ENCODE results near the gene CAPG.

DNA sequence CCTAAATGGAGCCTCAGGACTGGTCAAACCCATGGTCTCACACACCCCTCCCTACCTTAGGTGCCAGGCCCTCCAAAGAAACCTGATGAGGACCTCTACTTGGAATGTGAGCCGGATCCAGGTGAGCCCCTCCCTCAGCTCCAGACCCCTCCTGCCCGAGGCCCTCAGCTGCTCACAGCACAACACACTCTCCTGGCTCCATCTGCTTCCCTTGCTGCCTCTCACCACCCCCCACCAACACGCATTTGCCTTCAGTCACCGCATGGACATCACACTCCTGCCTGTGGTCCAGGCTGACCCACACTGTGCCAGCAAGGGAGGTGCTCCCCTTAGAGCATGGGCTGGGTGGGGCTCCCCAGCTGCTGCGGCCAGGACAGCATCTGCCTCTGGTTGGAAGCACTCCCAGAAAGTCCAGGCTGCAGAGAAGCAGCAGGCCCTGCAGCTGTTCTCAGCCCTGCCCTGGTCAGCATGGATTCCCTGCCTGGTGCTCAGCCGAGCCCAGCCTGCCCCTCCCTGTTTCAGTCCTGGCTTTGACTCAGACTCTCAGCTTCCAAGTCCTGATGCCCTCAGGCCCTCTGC, 23.4 kb upstream of the CAPG start:
- TF ChIP-seq, protein P1, sequence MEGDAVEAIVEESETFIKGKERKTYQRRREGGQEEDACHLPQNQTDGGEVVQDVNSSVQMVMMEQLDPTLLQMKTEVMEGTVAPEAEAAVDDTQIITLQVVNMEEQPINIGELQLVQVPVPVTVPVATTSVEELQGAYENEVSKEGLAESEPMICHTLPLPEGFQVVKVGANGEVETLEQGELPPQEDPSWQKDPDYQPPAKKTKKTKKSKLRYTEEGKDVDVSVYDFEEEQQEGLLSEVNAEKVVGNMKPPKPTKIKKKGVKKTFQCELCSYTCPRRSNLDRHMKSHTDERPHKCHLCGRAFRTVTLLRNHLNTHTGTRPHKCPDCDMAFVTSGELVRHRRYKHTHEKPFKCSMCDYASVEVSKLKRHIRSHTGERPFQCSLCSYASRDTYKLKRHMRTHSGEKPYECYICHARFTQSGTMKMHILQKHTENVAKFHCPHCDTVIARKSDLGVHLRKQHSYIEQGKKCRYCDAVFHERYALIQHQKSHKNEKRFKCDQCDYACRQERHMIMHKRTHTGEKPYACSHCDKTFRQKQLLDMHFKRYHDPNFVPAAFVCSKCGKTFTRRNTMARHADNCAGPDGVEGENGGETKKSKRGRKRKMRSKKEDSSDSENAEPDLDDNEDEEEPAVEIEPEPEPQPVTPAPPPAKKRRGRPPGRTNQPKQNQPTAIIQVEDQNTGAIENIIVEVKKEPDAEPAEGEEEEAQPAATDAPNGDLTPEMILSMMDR (tag by site-specific recombination; IDR thresholded peaks at IDR 0.05) = no peak
- TF ChIP-seq ZNF366 (tag by site-specific recombination; conservative IDR thresholded peaks at IDR 0.05) = no peak
- TF ChIP-seq, protein P2, sequence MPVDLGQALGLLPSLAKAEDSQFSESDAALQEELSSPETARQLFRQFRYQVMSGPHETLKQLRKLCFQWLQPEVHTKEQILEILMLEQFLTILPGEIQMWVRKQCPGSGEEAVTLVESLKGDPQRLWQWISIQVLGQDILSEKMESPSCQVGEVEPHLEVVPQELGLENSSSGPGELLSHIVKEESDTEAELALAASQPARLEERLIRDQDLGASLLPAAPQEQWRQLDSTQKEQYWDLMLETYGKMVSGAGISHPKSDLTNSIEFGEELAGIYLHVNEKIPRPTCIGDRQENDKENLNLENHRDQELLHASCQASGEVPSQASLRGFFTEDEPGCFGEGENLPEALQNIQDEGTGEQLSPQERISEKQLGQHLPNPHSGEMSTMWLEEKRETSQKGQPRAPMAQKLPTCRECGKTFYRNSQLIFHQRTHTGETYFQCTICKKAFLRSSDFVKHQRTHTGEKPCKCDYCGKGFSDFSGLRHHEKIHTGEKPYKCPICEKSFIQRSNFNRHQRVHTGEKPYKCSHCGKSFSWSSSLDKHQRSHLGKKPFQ (tag by site-specific recombination; IDR thresholded peaks at IDR 0.05) = no peak
- TF ChIP-seq ZNF221 (tag by site-specific recombination; IDR thresholded peaks at IDR 0.05; ENCODE audit: borderline replicate concordance) = no peak
- TF ChIP-seq ZNF146 (tag by site-specific recombination; IDR thresholded peaks at IDR 0.05) = no peak
- TF ChIP-seq, protein P3, sequence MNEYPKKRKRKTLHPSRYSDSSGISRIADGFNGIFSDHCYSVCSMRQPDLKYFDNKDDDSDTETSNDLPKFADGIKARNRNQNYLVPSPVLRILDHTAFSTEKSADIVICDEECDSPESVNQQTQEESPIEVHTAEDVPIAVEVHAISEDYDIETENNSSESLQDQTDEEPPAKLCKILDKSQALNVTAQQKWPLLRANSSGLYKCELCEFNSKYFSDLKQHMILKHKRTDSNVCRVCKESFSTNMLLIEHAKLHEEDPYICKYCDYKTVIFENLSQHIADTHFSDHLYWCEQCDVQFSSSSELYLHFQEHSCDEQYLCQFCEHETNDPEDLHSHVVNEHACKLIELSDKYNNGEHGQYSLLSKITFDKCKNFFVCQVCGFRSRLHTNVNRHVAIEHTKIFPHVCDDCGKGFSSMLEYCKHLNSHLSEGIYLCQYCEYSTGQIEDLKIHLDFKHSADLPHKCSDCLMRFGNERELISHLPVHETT (tag by site-specific recombination; IDR thresholded peaks at IDR 0.05) = no peak
- TF ChIP-seq, protein P4, sequence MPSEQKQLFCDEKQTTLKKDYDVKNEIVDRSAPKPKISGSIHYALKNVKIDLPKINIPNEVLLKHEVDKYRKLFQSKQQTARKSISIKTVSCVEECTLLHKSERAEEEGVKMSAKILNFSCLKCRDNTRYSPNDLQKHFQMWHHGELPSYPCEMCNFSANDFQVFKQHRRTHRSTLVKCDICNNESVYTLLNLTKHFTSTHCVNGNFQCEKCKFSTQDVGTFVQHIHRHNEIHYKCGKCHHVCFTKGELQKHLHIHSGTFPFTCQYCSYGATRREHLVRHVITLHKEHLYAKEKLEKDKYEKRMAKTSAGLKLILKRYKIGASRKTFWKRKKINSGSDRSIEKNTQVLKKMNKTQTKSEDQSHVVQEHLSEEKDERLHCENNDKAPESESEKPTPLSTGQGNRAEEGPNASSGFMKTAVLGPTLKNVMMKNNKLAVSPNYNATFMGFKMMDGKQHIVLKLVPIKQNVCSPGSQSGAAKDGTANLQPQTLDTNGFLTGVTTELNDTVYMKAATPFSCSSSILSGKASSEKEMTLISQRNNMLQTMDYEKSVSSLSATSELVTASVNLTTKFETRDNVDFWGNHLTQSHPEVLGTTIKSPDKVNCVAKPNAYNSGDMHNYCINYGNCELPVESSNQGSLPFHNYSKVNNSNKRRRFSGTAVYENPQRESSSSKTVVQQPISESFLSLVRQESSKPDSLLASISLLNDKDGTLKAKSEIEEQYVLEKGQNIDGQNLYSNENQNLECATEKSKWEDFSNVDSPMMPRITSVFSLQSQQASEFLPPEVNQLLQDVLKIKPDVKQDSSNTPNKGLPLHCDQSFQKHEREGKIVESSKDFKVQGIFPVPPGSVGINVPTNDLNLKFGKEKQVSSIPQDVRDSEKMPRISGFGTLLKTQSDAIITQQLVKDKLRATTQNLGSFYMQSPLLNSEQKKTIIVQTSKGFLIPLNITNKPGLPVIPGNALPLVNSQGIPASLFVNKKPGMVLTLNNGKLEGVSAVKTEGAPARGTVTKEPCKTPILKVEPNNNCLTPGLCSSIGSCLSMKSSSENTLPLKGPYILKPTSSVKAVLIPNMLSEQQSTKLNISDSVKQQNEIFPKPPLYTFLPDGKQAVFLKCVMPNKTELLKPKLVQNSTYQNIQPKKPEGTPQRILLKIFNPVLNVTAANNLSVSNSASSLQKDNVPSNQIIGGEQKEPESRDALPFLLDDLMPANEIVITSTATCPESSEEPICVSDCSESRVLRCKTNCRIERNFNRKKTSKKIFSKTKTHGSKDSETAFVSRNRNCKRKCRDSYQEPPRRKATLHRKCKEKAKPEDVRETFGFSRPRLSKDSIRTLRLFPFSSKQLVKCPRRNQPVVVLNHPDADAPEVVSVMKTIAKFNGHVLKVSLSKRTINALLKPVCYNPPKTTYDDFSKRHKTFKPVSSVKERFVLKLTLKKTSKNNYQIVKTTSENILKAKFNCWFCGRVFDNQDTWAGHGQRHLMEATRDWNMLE (tag by site-specific recombination; conservative IDR thresholded peaks at IDR 0.05; ENCODE audit: low read depth) = no peak
- TF ChIP-seq YY1 (tag by site-specific recombination; IDR thresholded peaks at IDR 0.05) = no peak
- TF ChIP-seq, protein P5, sequence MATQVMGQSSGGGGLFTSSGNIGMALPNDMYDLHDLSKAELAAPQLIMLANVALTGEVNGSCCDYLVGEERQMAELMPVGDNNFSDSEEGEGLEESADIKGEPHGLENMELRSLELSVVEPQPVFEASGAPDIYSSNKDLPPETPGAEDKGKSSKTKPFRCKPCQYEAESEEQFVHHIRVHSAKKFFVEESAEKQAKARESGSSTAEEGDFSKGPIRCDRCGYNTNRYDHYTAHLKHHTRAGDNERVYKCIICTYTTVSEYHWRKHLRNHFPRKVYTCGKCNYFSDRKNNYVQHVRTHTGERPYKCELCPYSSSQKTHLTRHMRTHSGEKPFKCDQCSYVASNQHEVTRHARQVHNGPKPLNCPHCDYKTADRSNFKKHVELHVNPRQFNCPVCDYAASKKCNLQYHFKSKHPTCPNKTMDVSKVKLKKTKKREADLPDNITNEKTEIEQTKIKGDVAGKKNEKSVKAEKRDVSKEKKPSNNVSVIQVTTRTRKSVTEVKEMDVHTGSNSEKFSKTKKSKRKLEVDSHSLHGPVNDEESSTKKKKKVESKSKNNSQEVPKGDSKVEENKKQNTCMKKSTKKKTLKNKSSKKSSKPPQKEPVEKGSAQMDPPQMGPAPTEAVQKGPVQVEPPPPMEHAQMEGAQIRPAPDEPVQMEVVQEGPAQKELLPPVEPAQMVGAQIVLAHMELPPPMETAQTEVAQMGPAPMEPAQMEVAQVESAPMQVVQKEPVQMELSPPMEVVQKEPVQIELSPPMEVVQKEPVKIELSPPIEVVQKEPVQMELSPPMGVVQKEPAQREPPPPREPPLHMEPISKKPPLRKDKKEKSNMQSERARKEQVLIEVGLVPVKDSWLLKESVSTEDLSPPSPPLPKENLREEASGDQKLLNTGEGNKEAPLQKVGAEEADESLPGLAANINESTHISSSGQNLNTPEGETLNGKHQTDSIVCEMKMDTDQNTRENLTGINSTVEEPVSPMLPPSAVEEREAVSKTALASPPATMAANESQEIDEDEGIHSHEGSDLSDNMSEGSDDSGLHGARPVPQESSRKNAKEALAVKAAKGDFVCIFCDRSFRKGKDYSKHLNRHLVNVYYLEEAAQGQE (tag by site-specific recombination; IDR thresholded peaks at IDR 0.05) = no peak
- no peak for TF ChIP-seq ZNF561 (tag by site-specific recombination; IDR thresholded peaks at IDR 0.05; ENCODE audit: borderline replicate concordance)

All from HEK293 (cell line).